Skeletal muscle satellite cell (primary cell): ENCODE results near the gene NDUFAF5.

ENCODE experiments used
- H3K27me3 ChIP-seq: 2 replicates; pipeline ENCODE4 v1.7.0; 2013; ENCODE audit warnings: low read length; ENCODE audit not compliant: control insufficient read depth, insufficient read depth
- H3K36me3 ChIP-seq: 2 replicates; pipeline ENCODE4 v1.7.0; 2013; ENCODE audit warnings: mild to moderate bottlenecking, control low read depth, low read length; ENCODE audit not compliant: insufficient read depth
- H3K4me1 ChIP-seq: 2 replicates; pipeline ENCODE4 v1.7.0; 2013; ENCODE audit warnings: low read length; ENCODE audit not compliant: control insufficient read depth, insufficient read depth
- H3K4me2 ChIP-seq: 2 replicates; pipeline ENCODE4 v1.7.0; 2013; ENCODE audit warnings: mild to moderate bottlenecking, low read length
- H3K4me3 ChIP-seq: 2 replicates; pipeline ENCODE4 v1.7.0; 2013; ENCODE audit warnings: low read length
- H3K9ac ChIP-seq: 2 replicates; pipeline ENCODE4 v1.7.0; 2013; ENCODE audit warnings: mild to moderate bottlenecking, low read depth, low read length, moderate library complexity
- H3K9me3 ChIP-seq: replicated peaks from 2 replicates; pipeline ENCODE4 v1.7.0; 2013; ENCODE audit warnings: mild to moderate bottlenecking, control low read depth, low read length

Gene NDUFAF5

GRCh38 chr20:13783528-13783927 lies 1.3 kb upstream of the NDUFAF5 start:
- Histone ChIP-seq H3K4me3 (peak overlapping the region; percentile 98), H3K9ac (peak overlapping the region; percentile 94), H3K36me3 (peaks cover 16% of the 10 kb centered on the region), H3K4me2 (peak overlapping the region; percentile 92), H3K4me1 (peaks cover 23% of the 10 kb centered on the region), H3K27me3 (no peaks in the 10 kb centered on the region), H3K9me3 (no peaks in the 10 kb centered on the region)

GRCh38 chr20:13784271-13784892 lies 446 bp upstream of the NDUFAF5 start:
- Histone ChIP-seq H3K4me2 (peak overlapping the region; percentile 92), H3K36me3 (peaks cover 20% of the 10 kb centered on the region), H3K9ac (peak overlapping the region; percentile 94), H3K4me3 (peak overlapping the region; percentile 98), H3K4me1 (peaks cover 23% of the 10 kb centered on the region), H3K27me3 (no peaks in the 10 kb centered on the region), H3K9me3 (no peaks in the 10 kb centered on the region)

- Histone ChIP-seq H3K9me3 (no peaks in the 10 kb centered on the region), H3K4me3 (peak overlapping the region; percentile 98), H3K4me2 (peak overlapping the region; percentile 92), H3K27me3 (no peaks in the 10 kb centered on the region), H3K9ac (peak overlapping the region; percentile 94), H3K36me3 (peaks cover 30% of the 10 kb centered on the region), H3K4me1 (peaks cover 23% of the 10 kb centered on the region)
These were observed 1.5 kb downstream of the NDUFAF5 start for GRCh38 chr20:13786143-13786828.

GRCh38 chr20:13788167-13788834 lies 3.5 kb downstream of the NDUFAF5 start:
- Histone ChIP-seq H3K9ac (no peak overlapping the region), H3K4me3 (no peak overlapping the region), H3K27me3 (no peaks in the 10 kb centered on the region), H3K4me2 (no peak overlapping the region), H3K9me3 (no peaks in the 10 kb centered on the region), H3K4me1 (peaks cover 21% of the 10 kb centered on the region), H3K36me3 (peaks cover 45% of the 10 kb centered on the region)

GRCh38 chr20:13790708-13791107 lies 5.9 kb downstream of the NDUFAF5 start:
- H3K4me3 ChIP-seq, result no peak overlapping the region
- H3K4me2 ChIP-seq, result no peak overlapping the region
- H3K36me3 ChIP-seq, result peaks cover 67% of the 10 kb centered on the region
- no peak overlapping the region for H3K9ac ChIP-seq
- H3K27me3 ChIP-seq, result no peaks in the 10 kb centered on the region
- no peaks in the 10 kb centered on the region for H3K9me3 ChIP-seq
- H3K4me1 ChIP-seq, result peaks cover 14% of the 10 kb centered on the region

- H3K4me1 ChIP-seq, result peaks cover 4% of the 10 kb centered on the region
- H3K4me2 ChIP-seq, result no peak overlapping the region
- H3K36me3 ChIP-seq, result peaks cover 77% of the 10 kb centered on the region
- H3K9me3 ChIP-seq, result no peaks in the 10 kb centered on the region
- H3K9ac ChIP-seq, result no peak overlapping the region
- H3K4me3 ChIP-seq, result no peak overlapping the region
- no peaks in the 10 kb centered on the region for H3K27me3 ChIP-seq
These were observed 7.0 kb downstream of the NDUFAF5 start for GRCh38 chr20:13791540-13792459.

GRCh38 chr20:13793001-13793400 lies 8.2 kb downstream of the NDUFAF5 start:
- H3K4me2 ChIP-seq, result no peak overlapping the region
- peaks cover 73% of the 10 kb centered on the region for H3K36me3 ChIP-seq
- H3K9ac ChIP-seq, result no peak overlapping the region
- H3K4me3 ChIP-seq, result no peak overlapping the region
- no peaks in the 10 kb centered on the region for H3K9me3 ChIP-seq
- no peaks in the 10 kb centered on the region for H3K4me1 ChIP-seq
- H3K27me3 ChIP-seq, result no peaks in the 10 kb centered on the region

- Histone ChIP-seq H3K27me3 (no peaks in the 10 kb centered on the region), H3K4me3 (no peak overlapping the region), H3K4me1 (no peaks in the 10 kb centered on the region), H3K9me3 (no peaks in the 10 kb centered on the region), H3K4me2 (no peak overlapping the region), H3K9ac (no peak overlapping the region), H3K36me3 (peaks cover 82% of the 10 kb centered on the region)
These were observed 9.8 kb downstream of the NDUFAF5 start for GRCh38 chr20:13794667-13795066.

GRCh38 chr20:13799040-13799439 lies 14.2 kb downstream of the NDUFAF5 start:
- H3K4me1 ChIP-seq, result peaks cover 13% of the 10 kb centered on the region
- H3K36me3 ChIP-seq, result peaks cover 65% of the 10 kb centered on the region
- no peak overlapping the region for H3K4me3 ChIP-seq
- H3K4me2 ChIP-seq, result no peak overlapping the region
- no peaks in the 10 kb centered on the region for H3K9me3 ChIP-seq
- no peak overlapping the region for H3K9ac ChIP-seq
- H3K27me3 ChIP-seq, result no peaks in the 10 kb centered on the region

GRCh38 chr20:13799974-13800373 lies 15.1 kb downstream of the NDUFAF5 start:
- no peak overlapping the region for H3K9ac ChIP-seq
- H3K4me1 ChIP-seq, result peaks cover 13% of the 10 kb centered on the region
- H3K36me3 ChIP-seq, result peaks cover 62% of the 10 kb centered on the region
- H3K27me3 ChIP-seq, result no peaks in the 10 kb centered on the region
- H3K9me3 ChIP-seq, result no peaks in the 10 kb centered on the region
- no peak overlapping the region for H3K4me2 ChIP-seq
- no peak overlapping the region for H3K4me3 ChIP-seq

GRCh38 chr20:13800728-13801134 lies 15.9 kb downstream of the NDUFAF5 start:
- peaks cover 57% of the 10 kb centered on the region for H3K36me3 ChIP-seq

More at GRCh38 chr20:13800728-13801134, 15.9 kb downstream of the NDUFAF5 start:
- Histone ChIP-seq H3K4me3 (no peak overlapping the region), H3K4me2 (no peak overlapping the region), H3K4me1 (peaks cover 13% of the 10 kb centered on the region), H3K27me3 (no peaks in the 10 kb centered on the region), H3K9ac (no peak overlapping the region), H3K9me3 (no peaks in the 10 kb centered on the region)
